Neural crest cell (in vitro differentiated cells): ENCODE measurements around the gene ACKR1. TPM values are rescaled to one million over a fixed set of nuclear protein-coding genes. Genes with fewer than 3 reads are reported as not detected.

Experiments used
- DNase-seq: peaks from one replicate; pipeline ENCODE4 v3.0.0; 2021; ENCODE audit warnings: low read depth, mixed read lengths, low spot score
- H3K27ac Mint-ChIP-seq: one replicate; pipeline ENCODE4 v1.8.0; 2021; ENCODE audit warnings: mild to moderate bottlenecking, mixed read lengths; ENCODE audit not compliant: unreplicated experiment
- H3K27me3 Mint-ChIP-seq: 2 replicates; pipeline ENCODE4 v1.8.0; 2021; ENCODE audit warnings: low read depth, mild to moderate bottlenecking, mixed read lengths
- H3K36me3 Mint-ChIP-seq: 2 replicates; pipeline ENCODE4 v1.8.0; 2021; ENCODE audit warnings: low read depth, mild to moderate bottlenecking, mixed read lengths
- H3K4me1 Mint-ChIP-seq: 2 replicates; pipeline ENCODE4 v1.8.0; 2021; ENCODE audit warnings: mixed read lengths
- H3K4me3 Mint-ChIP-seq: one replicate; pipeline ENCODE4 v1.8.0; 2021; ENCODE audit warnings: mild to moderate bottlenecking, mixed read lengths
- H3K9me3 Mint-ChIP-seq: 2 replicates; pipeline ENCODE4 v1.8.0; 2021; ENCODE audit warnings: mixed read lengths
- total RNA-seq: library from RNA; stranded (reverse); gene quantifications from 2 replicates; pipeline ENCODE4 v1.2.1, GENCODE V29; 2021
- TF ChIP-seq, protein P1 (sequence below): fragments of 200-600 bp; sonication (generic); conservative IDR thresholded peaks from 2 replicates; pipeline ENCODE4 v1.5.0; 2021; ENCODE audit warnings: antibody characterized with exemption, mild to moderate bottlenecking

The ACKR1 gene
- total RNA-seq, 1 donor from 2014 or later, result 0.98 TPM

DNA sequence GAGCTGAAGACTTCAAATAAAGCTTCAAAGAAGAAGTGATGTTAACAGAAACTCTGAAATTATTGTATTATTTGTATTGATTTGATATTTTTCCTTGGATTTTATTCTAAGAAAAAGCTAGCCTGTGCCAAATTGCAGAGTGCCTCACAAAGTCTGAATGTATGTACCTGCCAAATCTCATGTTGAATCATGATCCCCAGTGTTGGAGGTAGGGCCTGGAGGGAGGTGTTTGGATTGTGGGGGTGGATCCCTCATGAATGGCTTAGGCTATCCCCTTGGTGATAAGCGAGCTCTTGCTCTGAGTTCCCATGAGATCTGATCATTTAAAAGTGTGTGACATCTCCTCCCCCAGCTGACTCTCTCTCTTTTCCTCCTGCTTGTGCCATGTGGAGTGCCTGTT, 43.6 kb downstream of the ACKR1 start:
- TF ChIP-seq, protein P1, sequence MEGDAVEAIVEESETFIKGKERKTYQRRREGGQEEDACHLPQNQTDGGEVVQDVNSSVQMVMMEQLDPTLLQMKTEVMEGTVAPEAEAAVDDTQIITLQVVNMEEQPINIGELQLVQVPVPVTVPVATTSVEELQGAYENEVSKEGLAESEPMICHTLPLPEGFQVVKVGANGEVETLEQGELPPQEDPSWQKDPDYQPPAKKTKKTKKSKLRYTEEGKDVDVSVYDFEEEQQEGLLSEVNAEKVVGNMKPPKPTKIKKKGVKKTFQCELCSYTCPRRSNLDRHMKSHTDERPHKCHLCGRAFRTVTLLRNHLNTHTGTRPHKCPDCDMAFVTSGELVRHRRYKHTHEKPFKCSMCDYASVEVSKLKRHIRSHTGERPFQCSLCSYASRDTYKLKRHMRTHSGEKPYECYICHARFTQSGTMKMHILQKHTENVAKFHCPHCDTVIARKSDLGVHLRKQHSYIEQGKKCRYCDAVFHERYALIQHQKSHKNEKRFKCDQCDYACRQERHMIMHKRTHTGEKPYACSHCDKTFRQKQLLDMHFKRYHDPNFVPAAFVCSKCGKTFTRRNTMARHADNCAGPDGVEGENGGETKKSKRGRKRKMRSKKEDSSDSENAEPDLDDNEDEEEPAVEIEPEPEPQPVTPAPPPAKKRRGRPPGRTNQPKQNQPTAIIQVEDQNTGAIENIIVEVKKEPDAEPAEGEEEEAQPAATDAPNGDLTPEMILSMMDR, result no peak
- no peak for DNase-seq
- Mint-ChIP-seq H3K36me3 (no peaks in the 10 kb centered on the region), H3K27ac (no peak overlapping the region), H3K27me3 (peaks cover 2% of the 10 kb centered on the region), H3K4me1 (no peaks in the 10 kb centered on the region), H3K9me3 (peaks cover 7% of the 10 kb centered on the region), H3K4me3 (no peak overlapping the region)

DNA sequence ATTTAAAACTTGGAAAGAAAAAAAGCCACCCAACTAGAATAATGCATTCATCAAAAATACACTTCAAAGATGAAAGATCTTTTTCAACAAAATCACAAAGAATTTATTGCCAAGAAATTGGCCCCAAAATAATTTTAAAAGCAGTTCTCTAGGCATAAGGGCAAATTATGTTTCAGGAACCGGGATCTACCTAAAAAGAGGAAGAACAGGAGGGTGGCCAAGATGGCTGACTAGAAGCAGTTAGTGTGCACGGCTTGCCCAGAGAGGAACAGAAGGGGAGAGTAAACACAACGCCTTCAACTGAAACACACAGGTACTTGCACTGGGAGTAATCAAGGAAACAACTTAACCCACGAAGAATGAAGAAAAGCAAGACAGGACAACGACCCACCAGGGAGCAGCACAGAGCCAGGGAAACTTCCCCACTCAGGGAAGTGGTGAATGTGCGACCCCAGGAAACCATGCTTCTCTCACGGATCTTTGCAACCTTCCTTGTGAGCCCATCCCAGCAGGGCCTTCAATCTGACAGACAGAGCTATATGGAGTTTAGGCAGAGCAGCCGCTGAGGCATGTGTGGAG, 46.1 kb downstream of the ACKR1 start:
- DNase-seq, result no peak
- Mint-ChIP-seq H3K4me1 (no peaks in the 10 kb centered on the region), H3K9me3 (peaks cover 7% of the 10 kb centered on the region), H3K27me3 (peaks cover 5% of the 10 kb centered on the region), H3K27ac (no peak overlapping the region), H3K36me3 (no peaks in the 10 kb centered on the region), H3K4me3 (no peak overlapping the region)
- TF ChIP-seq, protein P1, result no peak

Other genes with a start within 250 kb of the ACKR1 start
- gene IFI16, start 195.0 kb upstream of the ACKR1 start, total RNA-seq, result 4.9 and 6.3 TPM in 2 replicates
- 3.9 and 5.7 TPM in 2 replicates for gene AIM2, start 128.1 kb upstream of the ACKR1 start, total RNA-seq
- gene CADM3, start 33.3 kb upstream of the ACKR1 start, total RNA-seq, result 10.0 and 10.4 TPM in 2 replicates
- not detected in 2 replicates for gene FCER1A, start 97.5 kb downstream of the ACKR1 start, total RNA-seq
- not detected in 2 replicates for gene OR10J4, start 227.3 kb downstream of the ACKR1 start, total RNA-seq
- gene OR10J1, start 234.8 kb downstream of the ACKR1 start, total RNA-seq, result not detected in 2 replicates